MCF 10A (cell line): Measurements from ENCODE around the gene PNLIPRP1. TPM values are rescaled to one million over a fixed set of nuclear protein-coding genes. Genes with fewer than 3 reads are reported as not detected.
A peak's percentile ranks its signal among the peaks of the same experiment; 100 is the strongest.

Experiments used
- BruUV-seq: library from RNA; stranded (reverse); fragments of 400-500 nt; replicated peaks from 2 replicates; lab custom pipeline; 2021; lab: Mats Ljungman, UMichigan
- CTCF ChIA-PET: fragments of 300-600 bp; sonication (Branson Sonifier 250); formaldehyde crosslinking; extraction: SDS; loops from one replicate; lab custom pipeline; 2021; ENCODE audit warnings: antibody characterized with exemption, inconsistent platforms; lab: Yijun Ruan, JAX
- POLR2A ChIA-PET: fragments of 300-600, 350-650 bp; sonication (Branson Sonifier 250); formaldehyde crosslinking; extraction: SDS; loops from one replicate; lab custom pipeline; 2020; ENCODE audit warnings: antibody characterized with exemption, inconsistent platforms; lab: Yijun Ruan, JAX
- DNase-seq: peaks from one replicate; pipeline ENCODE4 v3.0.0-alpha.2; 2018; ENCODE audit not compliant: unreplicated experiment
- H3K27ac Mint-ChIP-seq: one replicate; pipeline ENCODE4 v1.8.0; 2022; ENCODE audit warnings: mild to moderate bottlenecking, low read depth, mixed read lengths; ENCODE audit not compliant: unreplicated experiment
- H3K27me3 Mint-ChIP-seq: one replicate; pipeline ENCODE4 v1.8.0; 2022; ENCODE audit warnings: mixed read lengths; ENCODE audit not compliant: insufficient read depth, unreplicated experiment
- H3K36me3 Mint-ChIP-seq: one replicate; pipeline ENCODE4 v1.8.0; 2022; ENCODE audit warnings: mild to moderate bottlenecking, moderate library complexity, mixed read lengths; ENCODE audit not compliant: insufficient read depth, unreplicated experiment
- H3K4me1 Mint-ChIP-seq: one replicate; pipeline ENCODE4 v1.8.0; 2022; ENCODE audit warnings: mixed read lengths; ENCODE audit not compliant: insufficient read depth, unreplicated experiment
- H3K4me3 Mint-ChIP-seq: one replicate; pipeline ENCODE4 v1.8.0; 2022; ENCODE audit warnings: mild to moderate bottlenecking, moderate library complexity, mixed read lengths; ENCODE audit not compliant: unreplicated experiment
- H3K9me3 Mint-ChIP-seq: one replicate; pipeline ENCODE4 v1.8.0; 2022; ENCODE audit warnings: mixed read lengths; ENCODE audit not compliant: unreplicated experiment
- CTCF ChIP-seq: fragments of 200-600 bp; IDR thresholded peaks from one replicate; pipeline ENCODE4 v1.8.0; 2022; ENCODE audit warnings: antibody characterized with exemption, mild to moderate bottlenecking; ENCODE audit not compliant: unreplicated experiment
- intact Hi-C: fragments of 100-400 bp; cut with micrococcal nuclease; formaldehyde crosslinking; loops from 2 replicates; pipeline ENCODE4 v1.14.1; 2022
- total RNA-seq: library from RNA; stranded (reverse); gene quantifications from 2 replicates; pipeline ENCODE4 v1.2.3, GENCODE V29; 2022

The PNLIPRP1 gene
- total RNA-seq, 1 experiment from 2014 or later = not detected

- Mint-ChIP-seq H3K27me3 (peaks cover 19% of the 10 kb centered on the region), H3K9me3 (no peaks in the 10 kb centered on the region), H3K36me3 (no peaks in the 10 kb centered on the region), H3K4me3 (no peak overlapping the region), H3K27ac (no peak overlapping the region), H3K4me1 (no peaks in the 10 kb centered on the region)
- DNase-seq = no peak
- ChIA-PET CTCF (interaction anchor here (0.7 kb wide), 1 partner anchor 442 kb away, joined by 3 read pairs; no protein-coding TSS in a partner anchor), POLR2A (interaction anchor here (1.1 kb wide), 1 partner anchor 17 kb away, joined by 4 read pairs; no protein-coding TSS in a partner anchor)
- BruUV-seq = no TSS peak
- no peak for TF ChIP-seq CTCF
- intact Hi-C loops = no loop called here
These were observed 33.4 kb upstream of the PNLIPRP1 start for GRCh38 chr10:116557305-116557880.

GRCh38 chr10:116565534-116565933, 25.2 kb upstream of the PNLIPRP1 start:
- Mint-ChIP-seq H3K4me1 (no peaks in the 10 kb centered on the region), H3K27ac (no peak overlapping the region), H3K27me3 (peaks cover 24% of the 10 kb centered on the region), H3K9me3 (no peaks in the 10 kb centered on the region), H3K36me3 (no peaks in the 10 kb centered on the region), H3K4me3 (no peak overlapping the region)
- DNase-seq = no peak
- no TSS peak for BruUV-seq
- ChIA-PET POLR2A (no interaction called here), CTCF (interaction anchor here (0.7 kb wide), 1 partner anchor 16 kb away, joined by 3 read pairs; no protein-coding TSS in a partner anchor)
- intact Hi-C loops = no loop called here
- no peak for TF ChIP-seq CTCF

GRCh38 chr10:116566932-116567331, 23.8 kb upstream of the PNLIPRP1 start:
- POLR2A ChIA-PET = no interaction called here
- Mint-ChIP-seq H3K9me3 (no peaks in the 10 kb centered on the region), H3K27ac (no peak overlapping the region), H3K4me3 (no peak overlapping the region), H3K4me1 (no peaks in the 10 kb centered on the region), H3K36me3 (no peaks in the 10 kb centered on the region), H3K27me3 (peaks cover 21% of the 10 kb centered on the region)
- BruUV-seq = no TSS peak
- CTCF ChIA-PET = interaction anchor here (0.6 kb wide), 1 partner anchor 40 kb away, joined by 3 read pairs; no protein-coding TSS in a partner anchor
- intact Hi-C loops = no loop called here
- TF ChIP-seq CTCF = no peak
- DNase-seq = no peak

GRCh38 chr10:116567335-116567734, 23.4 kb upstream of the PNLIPRP1 start:
- ChIA-PET POLR2A (no interaction called here), CTCF (no interaction called here)
- Mint-ChIP-seq H3K36me3 (no peaks in the 10 kb centered on the region), H3K4me3 (no peak overlapping the region), H3K27me3 (peaks cover 17% of the 10 kb centered on the region), H3K9me3 (no peaks in the 10 kb centered on the region), H3K4me1 (no peaks in the 10 kb centered on the region), H3K27ac (no peak overlapping the region)
- BruUV-seq = no TSS peak
- peak; percentile 4 for DNase-seq
- intact Hi-C loops = no loop called here
- TF ChIP-seq CTCF = no peak
